Keratinocyte (primary cell): ENCODE data around the gene MRPS22. TPM values are rescaled to one million over a fixed set of nuclear protein-coding genes. Genes with fewer than 3 reads are reported as not detected.

Experiments
- DNase-seq: peaks from one replicate; pipeline ENCODE4 v3.0.0-alpha.2; 2011; ENCODE audit warnings: low read depth, missing footprints, low spot score
- FAIRE-seq: peaks from 2 replicates; lab custom pipeline; 2011; peaks lifted over from hg19 to GRCh38; lab: Jason Lieb, UNC
- H2AFZ ChIP-seq: 2 replicates; pipeline ENCODE4 v1.6.0; 2012; ENCODE audit warnings: low read length, control low read depth, inconsistent platforms; ENCODE audit not compliant: control insufficient read depth
- H3K27ac ChIP-seq: 2 replicates; pipeline ENCODE4 v1.5.1; 2011; ENCODE audit warnings: low read length; ENCODE audit not compliant: control insufficient read depth, insufficient read depth
- H3K27me3 ChIP-seq: 3 replicates; pipeline ENCODE4 v1.6.0; 2011; ENCODE audit warnings: low read length; ENCODE audit not compliant: control insufficient read depth, insufficient read depth; ENCODE audit errors: extremely low read depth
- H3K36me3 ChIP-seq, 2 experiments: 2 replicates in 1 of 2; 3 replicates in 1 of 2; pipeline ENCODE4 v1.5.1; 2011; ENCODE audit warnings: low read length in 2 of 2, mild to moderate bottlenecking in 1 of 2; ENCODE audit not compliant: control insufficient read depth in 2 of 2, insufficient read depth in 2 of 2; ENCODE audit errors: extremely low read depth in 1 of 2
- H3K4me1 ChIP-seq: 3 replicates; pipeline ENCODE4 v1.5.1; 2011; ENCODE audit warnings: low read length; ENCODE audit not compliant: control insufficient read depth, insufficient read depth; ENCODE audit errors: extremely low read depth
- H3K4me2 ChIP-seq: 3 replicates; pipeline ENCODE4 v1.6.0; 2011; ENCODE audit warnings: low read depth, low read length; ENCODE audit not compliant: control insufficient read depth, insufficient read depth; ENCODE audit errors: extremely low read depth
- H3K4me3 ChIP-seq, 3 experiments: fragments of 200-600 bp in 1 of 3; sonication (generic) in 1 of 3; 2 replicates in 2 of 3; 3 replicates in 1 of 3; pipeline ENCODE4 v1.5.1; 2011 to 2016; ENCODE audit warnings: low read length in 3 of 3, mild to moderate bottlenecking in 3 of 3, control low read depth in 2 of 3, inconsistent platforms in 1 of 3, low read depth in 1 of 3, mixed read lengths in 1 of 3, mixed run types in 1 of 3, moderate library complexity in 1 of 3; ENCODE audit not compliant: control insufficient read depth in 2 of 3, insufficient read depth in 2 of 3; ENCODE audit errors: extremely low read depth in 1 of 3
- H3K79me2 ChIP-seq: 2 replicates; pipeline ENCODE4 v1.6.0; 2012; ENCODE audit warnings: low read length; ENCODE audit not compliant: control insufficient read depth, insufficient read depth
- H3K9ac ChIP-seq: 3 replicates; pipeline ENCODE4 v1.6.0; 2011; ENCODE audit warnings: low read length; ENCODE audit not compliant: control insufficient read depth, insufficient read depth; ENCODE audit errors: extremely low read depth
- H3K9me1 ChIP-seq: 3 replicates; pipeline ENCODE4 v1.6.0; 2011; ENCODE audit warnings: low read length; ENCODE audit not compliant: control insufficient read depth, insufficient read depth; ENCODE audit errors: extremely low read depth
- H3K9me3 ChIP-seq: 2 replicates; pipeline ENCODE4 v1.5.1; 2012; ENCODE audit warnings: low read depth, low read length; ENCODE audit not compliant: control insufficient read depth
- H4K20me1 ChIP-seq: 3 replicates; pipeline ENCODE4 v1.6.0; 2011; ENCODE audit warnings: low read length; ENCODE audit not compliant: control insufficient read depth, insufficient read depth; ENCODE audit errors: extremely low read depth
- CTCF ChIP-seq, 3 experiments: IDR thresholded peaks in 1 of 3; conservative IDR thresholded peaks in 1 of 3; optimal IDR thresholded peaks in 1 of 3; 2 replicates in 2 of 3; 3 replicates in 1 of 3; pipeline versions ENCODE3 to v1.5.1; 2011; ENCODE audit warnings: low read length in 3 of 3, mild to moderate bottlenecking in 3 of 3, moderate library complexity in 2 of 3, control low read depth in 1 of 3, inconsistent platforms in 1 of 3; ENCODE audit not compliant: insufficient read depth in 2 of 3; ENCODE audit errors: extremely low read depth in 1 of 3
- EZH2 ChIP-seq: IDR thresholded peaks from one replicate; pipeline ENCODE4 v1.6.1; 2012; ENCODE audit warnings: inconsistent platforms, mild to moderate bottlenecking, low read length, moderate library complexity
- dilution Hi-C: fragments of 300-500 bp; cut with MboI; formaldehyde crosslinking; loops from one replicate; pipeline ENCODE4 v1.7.0; 2020; ENCODE audit warnings: low sequenced_read_pairs; ENCODE audit not compliant: extremely low pct_ligation_motif_present
- polyA plus RNA-seq, 5 experiments: library from polyadenylated mRNA; depleted of rRNA in 3 of 5; stranded (reverse) in 3 of 5; stranded (forward) in 1 of 5; unstranded in 1 of 5; fragments of >200 nt; gene quantifications; 1 replicate in 1 of 5; 2 replicates in 3 of 5; 3 replicates in 1 of 5; pipeline versions ENCODE4 v1.2.1 to v1.2.3, GENCODE V29; 2011 to 2012; ENCODE audit warnings: missing spikeins in 2 of 5, low read depth in 1 of 5, low replicate concordance in 1 of 5

Gene MRPS22
- polyA plus RNA-seq, 1 donor (not counting 4 experiments of a cell fraction or from before 2014, with no cell fraction given) = 91.9 TPM

GRCh38 chr3:139388077-139388476, 44.3 kb downstream of the MRPS22 start:
- no peaks in the 10 kb centered on the region for H3K27me3 ChIP-seq
- TF ChIP-seq CTCF (optimal IDR thresholded peaks at IDR 0.05 in 1 of 3, IDR thresholded peaks at IDR 0.05 in 1 of 3, conservative IDR thresholded peaks at IDR 0.05 in 1 of 3; ENCODE audit: extremely low read depth in 1 of 3, insufficient read depth in 2 of 3, low read length in 3 of 3) (no peak), EZH2 (no peak)
- H3K4me1 ChIP-seq = peaks cover 4% of the 10 kb centered on the region
- H3K36me3 ChIP-seq = no peaks in the 10 kb centered on the region
- FAIRE-seq = no peak
- peak overlapping the region; percentile 63 for H3K4me2 ChIP-seq
- no peak overlapping the region for H3K27ac ChIP-seq
- no peaks in the 10 kb centered on the region for H3K9me3 ChIP-seq
- peaks cover 61% of the 10 kb centered on the region for H3K79me2 ChIP-seq
- no peak for DNase-seq
- H3K9me1 ChIP-seq = no peaks in the 10 kb centered on the region
- H3K9ac ChIP-seq = peak overlapping the region; percentile 95
- H4K20me1 ChIP-seq = no peaks in the 10 kb centered on the region
- peak overlapping the region; percentile 81 to 97 (median 95) for H3K4me3 ChIP-seq
- H2AFZ ChIP-seq = no peak overlapping the region
- dilution Hi-C loops = no loop called here

GRCh38 chr3:139388821-139389551, 45.2 kb downstream of the MRPS22 start:
- Histone ChIP-seq H3K79me2 (peaks cover 53% of the 10 kb centered on the region), H3K4me1 (peaks cover 4% of the 10 kb centered on the region), H3K9me3 (no peaks in the 10 kb centered on the region), H3K9ac (peak overlapping the region; percentile 95), H4K20me1 (no peaks in the 10 kb centered on the region), H3K27me3 (no peaks in the 10 kb centered on the region), H2AFZ (peak overlapping the region; percentile 70), H3K9me1 (no peaks in the 10 kb centered on the region), H3K4me3 (peak overlapping the region; percentile 81 to 97 (median 95)), H3K27ac (peak overlapping the region; percentile 96), H3K4me2 (peak overlapping the region; percentile 63), H3K36me3 (no peaks in the 10 kb centered on the region)
- no peak for DNase-seq
- no peak for TF ChIP-seq EZH2
- no peak for TF ChIP-seq CTCF (optimal IDR thresholded peaks at IDR 0.05 in 1 of 3, IDR thresholded peaks at IDR 0.05 in 1 of 3, conservative IDR thresholded peaks at IDR 0.05 in 1 of 3; ENCODE audit: extremely low read depth in 1 of 3, insufficient read depth in 2 of 3, low read length in 3 of 3)
- dilution Hi-C loops = no loop called here
- no peak for FAIRE-seq
